ENCODE data around the gene SLC12A1. TPM values are rescaled to one million over a fixed set of nuclear protein-coding genes. Genes with fewer than 3 reads are reported as not detected.

The SLC12A1 gene
- total RNA-seq, 1 experiment from 2014 or later = 0.15 TPM

GRCh38 chr15:48309740-48310139 lies 103.6 kb downstream of the SLC12A1 start:
- ATAC-seq (no peak), DNase-seq (ENCODE audit: low spot score) (no peak)
- no peak overlapping the region for H3K27ac Mint-ChIP-seq
- peaks cover 45% of the 10 kb centered on the region for H3K4me1 Mint-ChIP-seq
- no peaks in the 10 kb centered on the region; the same call in 1 of the 2 replicates for H3K9me3 Mint-ChIP-seq
- H3K27me3 Mint-ChIP-seq (ENCODE audit: low read depth) = no peaks in the 10 kb centered on the region
- H3K36me3 Mint-ChIP-seq = no peaks in the 10 kb centered on the region
- TF ChIP-seq ZBTB21 (CRISPR knock-in tag; IDR thresholded peaks at IDR 0.05; ENCODE audit: borderline replicate concordance) (no peak), ZNF121 (CRISPR knock-in tag; IDR thresholded peaks at IDR 0.05) (no peak), NFYB (CRISPR knock-in tag; conservative IDR thresholded peaks at IDR 0.05; ENCODE audit: low read depth) (no peak), ZNF423 (CRISPR knock-in tag; IDR thresholded peaks at IDR 0.05) (no peak), ZNF317 (CRISPR knock-in tag; IDR thresholded peaks at IDR 0.05; ENCODE audit: borderline replicate concordance, low read depth) (no peak), ZNF671 (CRISPR knock-in tag; IDR thresholded peaks at IDR 0.05) (no peak), SP1 (CRISPR knock-in tag; conservative IDR thresholded peaks at IDR 0.05) (no peak), KAT7 (CRISPR knock-in tag; IDR thresholded peaks at IDR 0.05; ENCODE audit: borderline replicate concordance) (no peak), SMAD3 (CRISPR knock-in tag; IDR thresholded peaks at IDR 0.05; ENCODE audit: borderline replicate concordance) (no peak), FOXP4 (CRISPR knock-in tag; IDR thresholded peaks at IDR 0.05) (no peak)
- TF ChIP-seq, protein P1, sequence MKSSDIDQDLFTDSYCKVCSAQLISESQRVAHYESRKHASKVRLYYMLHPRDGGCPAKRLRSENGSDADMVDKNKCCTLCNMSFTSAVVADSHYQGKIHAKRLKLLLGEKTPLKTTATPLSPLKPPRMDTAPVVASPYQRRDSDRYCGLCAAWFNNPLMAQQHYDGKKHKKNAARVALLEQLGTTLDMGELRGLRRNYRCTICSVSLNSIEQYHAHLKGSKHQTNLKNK (CRISPR knock-in tag; IDR thresholded peaks at IDR 0.05) = no peak
- no peak overlapping the region for H3K4me3 Mint-ChIP-seq
- CTCF ChIA-PET = no interaction called here
- POLR2A ChIA-PET = no interaction called here

DNA sequence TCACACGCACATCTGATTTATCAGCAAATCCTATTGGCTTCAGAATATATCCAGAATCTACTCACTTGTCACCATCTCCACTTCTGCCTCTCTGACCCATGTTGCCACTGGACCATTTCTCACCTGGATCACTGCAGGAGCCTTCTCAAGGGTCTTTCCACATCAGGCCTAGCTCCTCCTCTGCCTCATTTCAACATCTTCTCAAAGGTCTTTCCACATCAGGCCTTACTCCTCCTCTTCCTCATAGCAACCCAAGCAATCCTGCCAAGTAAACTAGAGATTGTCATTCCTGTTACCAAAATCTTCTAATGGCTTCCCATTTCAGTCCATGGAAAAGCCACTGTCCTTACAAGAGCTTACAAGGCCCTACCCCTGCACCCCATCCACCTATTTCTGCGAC lies 107.1 kb downstream of the SLC12A1 start:
- H3K27me3 Mint-ChIP-seq (ENCODE audit: low read depth) = no peaks in the 10 kb centered on the region; the same call in 1 of the 2 replicates
- CTCF ChIA-PET = no interaction called here
- H3K27ac Mint-ChIP-seq = no peak overlapping the region
- ATAC-seq = no peak
- H3K9me3 Mint-ChIP-seq = peaks cover 3% of the 10 kb centered on the region; the same call in 1 of the 2 replicates
- no peak overlapping the region for H3K4me3 Mint-ChIP-seq
- H3K4me1 Mint-ChIP-seq = peaks cover 34% of the 10 kb centered on the region
- DNase-seq (ENCODE audit: low spot score) = no peak
- POLR2A ChIA-PET = no interaction called here
- H3K36me3 Mint-ChIP-seq = peaks cover 3% of the 10 kb centered on the region; the same call in 1 of the 2 replicates
- TF ChIP-seq STAT6 (CRISPR knock-in tag; conservative IDR thresholded peaks at IDR 0.05; ENCODE audit: low read depth) (no peak), FOXJ3 (CRISPR knock-in tag; IDR thresholded peaks at IDR 0.05; ENCODE audit: borderline replicate concordance) (no peak), CREB1 (CRISPR knock-in tag; IDR thresholded peaks at IDR 0.05) (no peak), NFYB (CRISPR knock-in tag; conservative IDR thresholded peaks at IDR 0.05; ENCODE audit: low read depth) (no peak), ZNF219 (CRISPR knock-in tag; IDR thresholded peaks at IDR 0.05; ENCODE audit: borderline replicate concordance) (no peak), GABPB1 (CRISPR knock-in tag; IDR thresholded peaks at IDR 0.05) (no peak), IRF2 (CRISPR knock-in tag; IDR thresholded peaks at IDR 0.05; ENCODE audit: borderline replicate concordance, low read depth) (no peak), ETV6 (CRISPR knock-in tag; IDR thresholded peaks at IDR 0.05) (no peak), USF1 (CRISPR knock-in tag; IDR thresholded peaks at IDR 0.05) (no peak), PRRX2 (CRISPR knock-in tag; IDR thresholded peaks at IDR 0.05) (no peak), CREM (CRISPR knock-in tag; IDR thresholded peaks at IDR 0.05) (no peak), NR1H2 (CRISPR knock-in tag; IDR thresholded peaks at IDR 0.05) (no peak), ZNF423 (CRISPR knock-in tag; IDR thresholded peaks at IDR 0.05) (no peak)
- TF ChIP-seq, protein P1 (CRISPR knock-in tag; IDR thresholded peaks at IDR 0.05) = no peak
- TF ChIP-seq, protein P2, sequence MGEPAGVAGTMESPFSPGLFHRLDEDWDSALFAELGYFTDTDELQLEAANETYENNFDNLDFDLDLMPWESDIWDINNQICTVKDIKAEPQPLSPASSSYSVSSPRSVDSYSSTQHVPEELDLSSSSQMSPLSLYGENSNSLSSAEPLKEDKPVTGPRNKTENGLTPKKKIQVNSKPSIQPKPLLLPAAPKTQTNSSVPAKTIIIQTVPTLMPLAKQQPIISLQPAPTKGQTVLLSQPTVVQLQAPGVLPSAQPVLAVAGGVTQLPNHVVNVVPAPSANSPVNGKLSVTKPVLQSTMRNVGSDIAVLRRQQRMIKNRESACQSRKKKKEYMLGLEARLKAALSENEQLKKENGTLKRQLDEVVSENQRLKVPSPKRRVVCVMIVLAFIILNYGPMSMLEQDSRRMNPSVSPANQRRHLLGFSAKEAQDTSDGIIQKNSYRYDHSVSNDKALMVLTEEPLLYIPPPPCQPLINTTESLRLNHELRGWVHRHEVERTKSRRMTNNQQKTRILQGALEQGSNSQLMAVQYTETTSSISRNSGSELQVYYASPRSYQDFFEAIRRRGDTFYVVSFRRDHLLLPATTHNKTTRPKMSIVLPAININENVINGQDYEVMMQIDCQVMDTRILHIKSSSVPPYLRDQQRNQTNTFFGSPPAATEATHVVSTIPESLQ (CRISPR knock-in tag; IDR thresholded peaks at IDR 0.05) = no peak
- TF ChIP-seq, protein P3, sequence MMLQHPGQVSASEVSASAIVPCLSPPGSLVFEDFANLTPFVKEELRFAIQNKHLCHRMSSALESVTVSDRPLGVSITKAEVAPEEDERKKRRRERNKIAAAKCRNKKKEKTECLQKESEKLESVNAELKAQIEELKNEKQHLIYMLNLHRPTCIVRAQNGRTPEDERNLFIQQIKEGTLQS (CRISPR knock-in tag; conservative IDR thresholded peaks at IDR 0.05) = no peak
- TF ChIP-seq, protein P4, sequence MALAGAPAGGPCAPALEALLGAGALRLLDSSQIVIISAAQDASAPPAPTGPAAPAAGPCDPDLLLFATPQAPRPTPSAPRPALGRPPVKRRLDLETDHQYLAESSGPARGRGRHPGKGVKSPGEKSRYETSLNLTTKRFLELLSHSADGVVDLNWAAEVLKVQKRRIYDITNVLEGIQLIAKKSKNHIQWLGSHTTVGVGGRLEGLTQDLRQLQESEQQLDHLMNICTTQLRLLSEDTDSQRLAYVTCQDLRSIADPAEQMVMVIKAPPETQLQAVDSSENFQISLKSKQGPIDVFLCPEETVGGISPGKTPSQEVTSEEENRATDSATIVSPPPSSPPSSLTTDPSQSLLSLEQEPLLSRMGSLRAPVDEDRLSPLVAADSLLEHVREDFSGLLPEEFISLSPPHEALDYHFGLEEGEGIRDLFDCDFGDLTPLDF (CRISPR knock-in tag; IDR thresholded peaks at IDR 0.05) = no peak

Data from WTC11 (cell line).